GM12878 (cell line): ENCODE measurements around the gene HIF1AN. TPM values are rescaled to one million over a fixed set of nuclear protein-coding genes. Genes with fewer than 3 reads are reported as not detected.

Experiments used
- ATAC-seq: fragments of 200-7000 bp; cut with Tn5 transposase; 3 replicates; pipeline ENCODE4 v1.9.1; 2020; ENCODE audit warnings: mild to moderate bottlenecking, moderate library complexity
- BruUV-seq: library from RNA; stranded (reverse); fragments of 400-500 nt; replicated peaks from 2 replicates; lab custom pipeline; 2021; lab: Mats Ljungman, UMichigan
- CTCF ChIA-PET: fragments of 300-600 bp; sonication (Branson Sonifier 250); formaldehyde crosslinking; extraction: SDS; loops from one replicate; lab custom pipeline; 2021; ENCODE audit warnings: inconsistent platforms; lab: Yijun Ruan, JAX
- POLR2A ChIA-PET: fragments of 350-600 bp; formaldehyde crosslinking; extraction: SDS; loops from one replicate; lab custom pipeline; 2021; ENCODE audit warnings: inconsistent platforms; lab: Charles Lee
- RAD21 ChIA-PET: fragments of 300-600 bp; sonication (Branson Sonifier 250); formaldehyde crosslinking; loops from one replicate; lab custom pipeline; 2023; ENCODE audit warnings: antibody characterized with exemption; ENCODE audit not compliant: unreplicated experiment; lab: Charles Lee
- SMC1A ChIA-PET: fragments of 300-600 bp; sonication (Branson Sonifier 250); formaldehyde crosslinking; loops from one replicate; lab custom pipeline; 2023; ENCODE audit not compliant: unreplicated experiment, uncharacterized antibody; lab: Charles Lee
- DNase-seq: peaks from one replicate; pipeline ENCODE4 v3.0.0-alpha.2; 2011; ENCODE audit warnings: low read depth, low spot score
- FAIRE-seq: peaks from 3 replicates; lab custom pipeline; 2011; peaks lifted over from hg19 to GRCh38; lab: Jason Lieb, UNC
- H2AFZ ChIP-seq: 2 replicates; pipeline ENCODE4 v1.6.0; 2011; ENCODE audit warnings: low read depth, low read length, control low read depth; ENCODE audit not compliant: control insufficient read depth
- H3K27ac ChIP-seq: 2 replicates; pipeline ENCODE4 v1.5.1; 2011; ENCODE audit warnings: control low read depth; ENCODE audit not compliant: control insufficient read depth, insufficient read depth
- H3K27me3 ChIP-seq, 2 experiments: replicated peaks in 1 of 2; 2 replicates each; pipeline versions ENCODE4 v1.6.0 to v1.6.1; 2011; ENCODE audit warnings: low read length in 1 of 2; ENCODE audit not compliant: control insufficient read depth in 2 of 2, insufficient read depth in 2 of 2
- H3K36me3 ChIP-seq, 2 experiments: 2 replicates each; pipeline ENCODE4 v1.5.1; 2011; ENCODE audit warnings: low read length in 1 of 2; ENCODE audit not compliant: control insufficient read depth in 2 of 2, insufficient read depth in 2 of 2
- H3K4me1 ChIP-seq: 2 replicates; pipeline ENCODE4 v1.6.1; 2011; ENCODE audit warnings: mild to moderate bottlenecking, low read length, moderate library complexity, mixed read lengths; ENCODE audit not compliant: control insufficient read depth, insufficient read depth
- H3K4me2 ChIP-seq: 2 replicates; pipeline ENCODE4 v1.6.0; 2011; ENCODE audit warnings: control low read depth; ENCODE audit not compliant: control insufficient read depth, insufficient read depth
- H3K4me3 ChIP-seq: fragments of 200-600 bp; sonication (generic); 2 replicates; pipeline ENCODE4 v1.5.1; 2016
- H3K79me2 ChIP-seq: 2 replicates; pipeline ENCODE4 v1.6.0; 2011; ENCODE audit warnings: low read length; ENCODE audit not compliant: control insufficient read depth, insufficient read depth
- H3K9ac ChIP-seq: 2 replicates; pipeline ENCODE4 v1.8.0; 2011; ENCODE audit warnings: low read length, control low read depth, mixed read lengths; ENCODE audit not compliant: control insufficient read depth, insufficient read depth
- H3K9me3 ChIP-seq: replicated peaks from 3 replicates; pipeline ENCODE4 v1.5.1; 2011; ENCODE audit warnings: mild to moderate bottlenecking, low read length; ENCODE audit not compliant: control insufficient read depth, insufficient read depth
- H4K20me1 ChIP-seq: 2 replicates; pipeline ENCODE4 v1.6.0; 2011; ENCODE audit not compliant: control insufficient read depth, insufficient read depth
- BACH1 ChIP-seq: fragments of 450-650 bp; IDR thresholded peaks from 2 replicates; pipeline ENCODE4 v1.6.1; 2017; ENCODE audit warnings: mild to moderate bottlenecking, borderline replicate concordance
- EZH2 ChIP-seq: IDR thresholded peaks from 2 replicates; pipeline ENCODE4 v1.6.1; 2012; ENCODE audit warnings: low read depth, mild to moderate bottlenecking, control low read depth, inconsistent platforms, low read length, borderline replicate concordance; ENCODE audit not compliant: control insufficient read depth
- KDM1A ChIP-seq: fragments of 200-600 bp; sonication (generic); IDR thresholded peaks from 2 replicates; pipeline ENCODE4 v1.6.1; 2016; ENCODE audit warnings: borderline replicate concordance
- MTA3 ChIP-seq: IDR thresholded peaks from 2 replicates; pipeline ENCODE4 v1.6.1; 2012; ENCODE audit warnings: low read length, inconsistent platforms, borderline replicate concordance
- MXI1 ChIP-seq: fragments of 150-350 bp; IDR thresholded peaks from 2 replicates; pipeline ENCODE4 v1.6.1; 2011; ENCODE audit warnings: low read depth, mild to moderate bottlenecking, inconsistent platforms, low read length, improper control_type of control experiment
- MYB ChIP-seq: fragments of 150-350 bp; IDR thresholded peaks from 2 replicates; pipeline ENCODE4 v1.6.1; 2014; ENCODE audit warnings: mild to moderate bottlenecking, low read depth, low read length, borderline replicate concordance
- NFIC ChIP-seq: IDR thresholded peaks from 2 replicates; pipeline ENCODE4 v1.6.1; 2012; ENCODE audit warnings: low read depth, mild to moderate bottlenecking, inconsistent platforms, low read length, moderate library complexity
- RAD21 ChIP-seq: IDR thresholded peaks from 2 replicates; pipeline ENCODE4 v1.6.1; 2011; ENCODE audit warnings: mild to moderate bottlenecking, low read depth, low read length, moderate library complexity; ENCODE audit not compliant: insufficient read depth
- RAD51 ChIP-seq: fragments of 450-650 bp; IDR thresholded peaks from 2 replicates; pipeline ENCODE4 v1.6.1; 2016; ENCODE audit warnings: moderate library complexity, mild to moderate bottlenecking, inconsistent platforms
- RCOR1 ChIP-seq: conservative IDR thresholded peaks from 2 replicates; pipeline ENCODE4 v1.6.1; 2012; ENCODE audit warnings: low read depth, low read length, improper control_type of control experiment
- TCF12 ChIP-seq: IDR thresholded peaks from 2 replicates; pipeline ENCODE4 v1.6.1; 2011; ENCODE audit warnings: low read depth, mild to moderate bottlenecking, low read length
- in situ Hi-C: fragments of 300-500 bp; cut with MboI; formaldehyde crosslinking; loops from 9 replicates; pipeline ENCODE4 v1.14.3; 2018; ENCODE audit warnings: mixed read lengths
- intact Hi-C: fragments of 100-400 bp; cut with micrococcal nuclease; formaldehyde crosslinking; loops from one replicate; pipeline ENCODE4 v1.14.2; 2022; ENCODE audit not compliant: unreplicated experiment
- polyA plus RNA-seq, 11 experiments: library from polyadenylated mRNA; depleted of rRNA in 4 of 11; unstranded in 6 of 11; stranded (reverse) in 5 of 11; fragments of >200 nt; fragmentation: Nextera tagmentation in 4 of 11; fragmentation: Illumina TruSeq in 1 of 11; extraction: Ambion mirVana in 4 of 11; extraction: Trizol in 1 of 11; gene quantifications; 1 replicate in 1 of 11; 2 replicates in 10 of 11; pipeline versions ENCODE4 v1.2.1 to v1.2.3, GENCODE V29; 2011 to 2016; ENCODE audit warnings: inconsistent platforms in 2 of 11, missing spikeins in 2 of 11, low read depth in 1 of 11
- total RNA-seq, 4 experiments: library from RNA; depleted of rRNA in 3 of 4; stranded (reverse); fragments of >200 nt in 3 of 4; fragmentation: Illumina TruSeq in 1 of 4; extraction: Trizol in 1 of 4; gene quantifications; 2 replicates each; pipeline versions ENCODE4 v1.2.1 to v1.2.3, GENCODE V29; 2013 to 2021
- TF ChIP-seq, protein P1 (sequence below): fragments of 450-650 bp; IDR thresholded peaks from 2 replicates; pipeline ENCODE4 v1.6.1; 2018; ENCODE audit warnings: borderline replicate concordance, mild to moderate bottlenecking; ENCODE audit not compliant: partially characterized antibody

Gene HIF1AN
- total and polyA plus RNA-seq, 10 of the 15 experiments (the other 5 are each of a cell fraction or from before 2014, with no cell fraction given), result 1.9 to 37.2 (median 15.2) TPM

DNA sequence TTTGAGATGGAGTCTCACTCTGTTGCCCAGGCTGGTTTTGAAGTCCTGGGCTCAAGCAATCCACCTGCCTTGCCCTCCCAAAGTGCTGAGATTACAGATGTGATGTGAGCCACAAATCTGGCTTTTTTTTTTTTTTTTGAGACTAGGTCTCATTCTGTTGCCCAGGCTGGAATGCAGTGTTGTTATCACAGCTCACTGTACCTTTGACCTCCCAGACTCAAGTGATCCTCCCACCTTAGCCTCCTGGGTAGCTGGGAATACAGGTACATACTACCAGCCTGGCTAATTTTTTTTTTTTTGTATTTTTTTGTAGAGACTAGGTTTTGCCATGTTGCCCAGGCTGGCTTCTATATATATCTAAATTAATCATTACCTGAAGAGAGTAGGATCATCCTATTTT is 62.4 kb downstream of the HIF1AN start:
- Histone ChIP-seq H3K9me3 (no peaks in the 10 kb centered on the region; the same call in 2 of the 3 replicates), H3K27ac (no peak overlapping the region), H4K20me1 (no peaks in the 10 kb centered on the region), H3K36me3 (no peaks in the 10 kb centered on the region), H3K79me2 (no peaks in the 10 kb centered on the region), H3K4me3 (no peak overlapping the region), H3K9ac (no peak overlapping the region), H2AFZ (no peak overlapping the region), H3K4me2 (no peak overlapping the region), H3K4me1 (no peaks in the 10 kb centered on the region), H3K27me3 (peaks cover 0 to 3% of the 10 kb centered on the region in 2 experiments; a peak in 2 of 4 replicates)
- POLR2A ChIA-PET, result no interaction called here
- TF ChIP-seq TCF12, result no peak
- TF ChIP-seq BACH1, result no peak
- TF ChIP-seq NFIC, result no peak
- TF ChIP-seq EZH2, result no peak
- no peak for TF ChIP-seq RCOR1
- TF ChIP-seq KDM1A, result no peak
- TF ChIP-seq, protein P1, sequence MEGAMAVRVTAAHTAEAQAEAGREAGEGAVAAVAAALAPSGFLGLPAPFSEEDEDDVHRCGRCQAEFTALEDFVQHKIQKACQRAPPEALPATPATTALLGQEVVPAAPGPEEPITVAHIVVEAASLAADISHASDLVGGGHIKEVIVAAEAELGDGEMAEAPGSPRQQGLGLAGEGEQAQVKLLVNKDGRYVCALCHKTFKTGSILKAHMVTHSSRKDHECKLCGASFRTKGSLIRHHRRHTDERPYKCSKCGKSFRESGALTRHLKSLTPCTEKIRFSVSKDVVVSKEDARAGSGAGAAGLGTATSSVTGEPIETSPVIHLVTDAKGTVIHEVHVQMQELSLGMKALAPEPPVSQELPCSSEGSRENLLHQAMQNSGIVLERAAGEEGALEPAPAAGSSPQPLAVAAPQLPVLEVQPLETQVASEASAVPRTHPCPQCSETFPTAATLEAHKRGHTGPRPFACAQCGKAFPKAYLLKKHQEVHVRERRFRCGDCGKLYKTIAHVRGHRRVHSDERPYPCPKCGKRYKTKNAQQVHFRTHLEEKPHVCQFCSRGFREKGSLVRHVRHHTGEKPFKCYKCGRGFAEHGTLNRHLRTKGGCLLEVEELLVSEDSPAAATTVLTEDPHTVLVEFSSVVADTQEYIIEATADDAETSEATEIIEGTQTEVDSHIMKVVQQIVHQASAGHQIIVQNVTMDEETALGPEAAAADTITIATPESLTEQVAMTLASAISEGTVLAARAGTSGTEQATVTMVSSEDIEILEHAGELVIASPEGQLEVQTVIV, result no peak
- TF ChIP-seq MYB, result no peak
- no peak for TF ChIP-seq MTA3
- no peak for TF ChIP-seq RAD51
- TF ChIP-seq MXI1, result no peak
- no peak for TF ChIP-seq RAD21
- no peak for ATAC-seq
- CTCF ChIA-PET, result interaction anchor here (0.7 kb wide), 1 partner anchor 38 kb away, joined by 3 read pairs; no protein-coding TSS in a partner anchor
- RAD21 ChIA-PET, result no interaction called here
- intact Hi-C loops, result no loop called here
- BruUV-seq, result no TSS peak
- no peak for FAIRE-seq
- DNase-seq, result no peak
- SMC1A ChIA-PET, result no interaction called here
- in situ Hi-C loops, result no loop called here
